ENCODE data around the gene MGMT.

The MGMT gene

DNA sequence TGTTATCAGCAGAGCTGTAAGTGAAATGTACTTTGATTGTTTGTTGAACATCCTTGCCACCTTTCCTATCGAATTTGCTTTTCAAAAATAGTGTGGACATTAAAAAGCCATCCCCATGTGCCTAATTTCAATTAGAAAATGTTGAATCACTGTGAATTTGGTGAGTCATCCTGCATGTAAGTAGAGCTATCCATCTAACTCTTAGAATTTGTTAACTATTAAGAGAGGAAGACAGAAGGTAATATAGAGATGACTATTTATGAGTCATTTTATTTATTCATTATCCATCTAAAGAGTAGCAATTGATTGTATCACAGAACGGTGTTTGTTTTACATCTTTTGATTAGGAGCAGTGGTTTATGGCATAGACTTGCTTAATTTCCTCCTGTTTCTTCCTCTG is 154.7 kb downstream of the MGMT start:
- no peak for DNase-seq (ENCODE audit: low read depth, low spot score)

DNA sequence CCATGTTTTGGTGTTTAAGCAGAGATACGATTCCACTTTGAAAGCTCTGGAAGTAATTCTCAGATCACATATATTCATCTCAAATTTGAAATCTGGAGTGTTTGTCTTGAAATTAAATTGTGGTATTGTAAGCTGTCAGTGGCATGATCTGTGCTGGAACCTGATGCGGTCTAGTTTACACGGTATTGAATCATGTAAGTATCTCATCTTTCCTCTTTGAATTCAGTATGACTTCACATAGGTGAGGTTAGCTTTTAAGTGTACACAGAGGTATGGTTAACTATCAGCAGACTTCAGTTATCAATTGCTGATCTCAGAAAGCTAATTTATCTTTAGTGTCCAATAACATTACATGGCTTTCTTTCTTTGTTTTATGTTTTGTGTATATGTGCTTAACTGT is 155.2 kb downstream of the MGMT start:
- no peak for DNase-seq (ENCODE audit: low read depth, low spot score)

DNA sequence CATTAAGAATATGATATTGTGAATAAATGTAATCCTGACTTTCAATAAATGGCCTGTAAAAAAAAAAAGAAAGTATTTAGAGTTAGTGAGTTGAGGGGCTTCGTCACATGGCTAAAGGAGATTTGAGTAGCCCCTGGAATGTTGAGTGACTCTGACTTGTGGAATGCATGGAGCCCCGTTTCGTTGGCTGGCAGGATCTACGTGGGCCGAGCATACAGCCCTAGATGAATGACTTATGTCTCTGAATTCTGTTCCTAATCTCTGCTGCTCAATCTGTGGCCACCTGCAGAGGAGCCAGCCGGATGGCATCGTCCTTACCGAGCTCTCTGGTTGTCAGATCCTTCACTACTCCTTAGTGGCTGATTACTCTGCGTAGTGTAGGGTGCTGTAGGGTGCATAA is 155.7 kb downstream of the MGMT start:
- no peak for DNase-seq (ENCODE audit: low read depth, low spot score)

DNA sequence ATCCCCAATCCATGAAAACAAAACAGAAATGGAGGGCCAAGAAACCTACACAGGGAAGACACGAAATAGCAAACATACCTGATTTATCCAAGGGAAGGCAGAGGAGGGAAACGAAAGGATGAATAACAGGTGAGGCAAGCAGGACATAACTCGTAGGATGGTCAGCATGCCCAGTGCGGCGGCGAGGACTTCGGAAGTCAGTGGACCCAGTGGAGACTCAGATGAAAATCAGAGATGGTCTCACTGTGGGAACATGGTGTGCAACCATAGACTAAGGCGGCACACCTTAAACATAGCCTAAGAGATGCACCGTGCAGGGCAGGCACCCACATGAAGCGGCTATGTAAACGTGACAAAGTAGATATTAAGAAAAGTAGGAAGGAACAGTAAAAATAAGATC is 157.5 kb downstream of the MGMT start:
- no peak for DNase-seq (ENCODE audit: low read depth, low spot score)

DNA sequence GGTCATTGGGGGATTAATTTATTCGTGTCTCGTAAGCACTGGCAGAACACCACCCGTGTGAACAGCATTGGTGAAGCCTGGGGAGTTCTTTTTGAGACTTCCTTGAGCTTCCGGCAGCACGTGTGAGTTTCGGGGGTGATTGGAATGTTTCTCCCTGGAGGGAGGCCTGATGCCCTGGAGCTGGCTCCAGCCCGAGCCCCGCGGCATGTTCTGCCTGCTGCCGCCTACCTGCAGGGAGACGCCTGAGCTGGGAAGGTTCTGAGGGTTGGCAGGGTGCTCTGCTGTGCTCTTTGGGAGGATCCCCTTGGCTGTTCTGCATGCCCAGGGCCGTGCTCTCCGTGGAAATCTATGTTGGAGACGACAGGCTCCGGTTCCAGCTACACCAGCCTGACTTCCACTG is 159.3 kb downstream of the MGMT start:
- no peak for DNase-seq (ENCODE audit: low read depth, low spot score)

DNA sequence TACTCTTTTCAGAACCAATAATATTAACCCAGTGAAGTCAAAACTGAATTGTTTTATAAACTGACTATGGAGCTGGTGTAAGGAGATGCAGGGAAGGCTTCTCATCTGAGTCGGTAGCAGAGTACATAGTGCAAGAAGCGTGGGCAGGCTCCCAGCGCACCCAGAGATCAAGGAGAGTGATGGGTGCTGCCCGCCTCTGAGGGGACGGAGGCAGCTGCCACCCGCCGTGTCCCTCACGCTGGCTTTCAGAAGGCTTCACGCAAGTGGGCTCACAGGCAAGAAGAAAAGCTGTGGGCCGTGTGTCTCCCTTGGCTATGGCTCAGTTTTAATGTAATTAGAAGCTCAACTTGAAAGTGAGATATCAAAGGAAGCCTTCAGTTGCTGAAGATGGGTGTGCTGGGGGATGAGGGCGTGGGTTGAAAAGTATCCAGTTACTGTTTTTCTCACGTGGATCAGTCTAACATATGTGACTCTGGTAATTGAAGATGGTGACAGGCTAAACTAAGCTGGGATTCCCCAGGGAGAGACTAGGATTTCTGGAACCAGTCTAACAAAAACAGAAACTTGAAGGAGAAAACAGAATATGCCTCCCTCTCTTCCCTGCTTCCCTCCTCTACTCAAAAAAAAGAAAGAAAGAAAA is 159.9 kb downstream of the MGMT start:
- no peak for DNase-seq (ENCODE audit: low read depth, low spot score)

DNA sequence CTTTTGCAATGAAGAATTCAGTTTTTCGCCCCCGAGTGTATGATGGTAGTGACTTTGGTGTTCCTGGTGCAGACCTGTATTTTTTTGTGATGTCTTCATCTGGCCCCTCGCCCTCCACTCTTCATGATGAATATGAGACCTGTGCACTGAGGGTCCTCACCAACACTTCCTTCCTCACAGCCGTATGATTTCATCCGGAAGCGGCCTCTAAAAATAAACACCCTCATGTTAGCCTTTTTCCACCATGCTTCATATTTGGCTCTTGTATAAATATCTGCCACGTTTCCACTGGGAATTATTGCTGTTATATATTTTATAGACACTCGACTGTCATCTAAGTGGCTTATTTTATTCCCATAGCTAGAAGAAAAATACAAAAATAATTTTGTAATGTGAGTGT is 160.4 kb downstream of the MGMT start:
- DNase-seq (ENCODE audit: low read depth, low spot score): no peak

DNA sequence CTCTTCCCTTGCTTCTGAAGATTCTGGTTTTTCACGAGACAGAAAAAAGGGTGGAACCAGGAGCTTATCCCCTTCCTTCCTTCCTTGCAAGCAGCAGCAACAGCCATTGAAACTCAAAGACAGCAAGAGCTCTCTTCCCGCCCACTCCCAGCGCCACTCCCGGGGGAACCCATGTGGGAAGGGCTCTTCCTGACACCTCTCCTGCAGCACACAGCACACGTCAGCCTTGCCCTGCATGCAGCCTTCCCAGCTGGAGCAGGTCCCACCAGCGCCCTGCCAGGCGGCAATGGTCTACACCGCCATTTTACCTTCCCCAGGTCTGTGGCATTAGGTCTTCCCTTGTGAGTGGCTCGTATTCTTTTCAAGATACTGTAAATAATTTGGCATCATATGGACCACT is 161.8 kb downstream of the MGMT start:
- DNase-seq (ENCODE audit: low read depth, low spot score): no peak

DNA sequence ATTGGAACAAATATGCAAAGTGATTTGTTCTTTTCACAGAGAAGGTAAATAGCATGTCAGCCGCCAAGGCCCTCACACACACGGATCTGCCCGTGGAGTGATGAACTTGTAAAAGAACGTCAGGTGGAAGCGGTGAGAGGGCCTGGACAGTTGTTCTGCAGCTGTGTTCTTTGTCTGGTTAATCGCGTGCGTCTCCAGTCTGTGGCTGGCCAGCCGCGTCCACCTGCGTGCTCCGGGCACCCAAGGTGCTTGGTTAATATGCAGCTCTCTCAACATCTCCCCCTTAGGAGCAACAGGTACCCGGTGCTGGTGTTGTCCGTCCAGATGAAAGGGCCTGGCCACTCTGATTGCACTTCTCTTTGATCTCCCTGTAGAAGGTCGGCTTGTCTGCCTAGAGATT is 162.9 kb downstream of the MGMT start:
- DNase-seq (ENCODE audit: low read depth, low spot score): no peak

DNA sequence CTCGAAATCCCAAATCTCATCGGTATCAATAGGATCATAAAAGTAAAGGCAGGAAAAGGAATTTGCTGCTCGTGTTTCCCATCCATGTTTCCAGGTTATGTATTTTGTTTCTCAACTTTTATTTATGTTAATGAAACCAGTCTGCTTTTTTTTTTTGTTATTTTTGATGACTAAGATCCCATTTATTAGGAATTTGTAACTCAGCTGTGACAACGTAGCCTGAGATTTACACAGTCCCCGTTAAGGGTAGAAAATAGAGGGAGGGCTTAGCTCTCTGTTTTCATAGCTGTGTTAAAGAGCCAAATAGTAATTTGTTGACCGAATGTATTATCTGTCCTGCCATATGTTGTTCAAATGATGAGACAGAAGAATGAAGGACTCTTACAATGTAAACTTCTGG is 164.0 kb downstream of the MGMT start:
- DNase-seq (ENCODE audit: low read depth, low spot score): no peak

DNA sequence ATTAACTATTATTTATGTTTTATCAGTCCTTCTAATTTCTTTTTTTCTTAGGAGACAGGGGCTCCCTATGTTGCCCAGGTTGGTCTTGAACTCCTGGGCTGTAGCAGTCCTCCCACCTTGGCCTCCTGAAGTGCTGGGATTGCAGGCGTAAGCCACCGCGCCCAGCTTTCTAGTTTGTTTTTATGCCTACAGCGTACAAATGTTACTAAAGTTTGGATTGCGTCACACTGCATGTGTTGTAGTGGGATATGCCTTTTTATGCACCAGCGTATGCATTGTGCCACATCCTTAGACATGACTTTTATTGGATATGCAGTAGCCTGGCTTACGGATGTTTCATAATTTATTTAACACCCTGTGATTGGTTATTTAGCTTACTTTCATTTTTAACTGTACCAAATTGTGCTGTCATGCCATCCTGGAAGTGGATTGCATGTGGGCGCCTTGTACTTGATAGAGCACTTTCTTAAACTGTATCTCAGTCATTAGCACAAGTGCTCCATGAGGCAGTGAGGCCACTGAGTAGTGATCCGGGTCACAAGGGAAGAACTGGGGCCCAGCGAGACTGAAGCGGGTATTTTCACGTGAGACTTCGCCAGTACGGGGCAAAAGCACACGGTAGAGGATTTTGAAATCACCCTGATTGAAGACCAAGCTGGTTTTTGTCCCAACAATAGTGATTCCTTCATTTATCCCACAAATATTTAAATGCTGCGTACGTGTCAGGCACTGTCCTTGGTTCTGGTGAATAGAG is 165.0 kb downstream of the MGMT start:
- no peak for DNase-seq (ENCODE audit: low read depth, low spot score)

DNA sequence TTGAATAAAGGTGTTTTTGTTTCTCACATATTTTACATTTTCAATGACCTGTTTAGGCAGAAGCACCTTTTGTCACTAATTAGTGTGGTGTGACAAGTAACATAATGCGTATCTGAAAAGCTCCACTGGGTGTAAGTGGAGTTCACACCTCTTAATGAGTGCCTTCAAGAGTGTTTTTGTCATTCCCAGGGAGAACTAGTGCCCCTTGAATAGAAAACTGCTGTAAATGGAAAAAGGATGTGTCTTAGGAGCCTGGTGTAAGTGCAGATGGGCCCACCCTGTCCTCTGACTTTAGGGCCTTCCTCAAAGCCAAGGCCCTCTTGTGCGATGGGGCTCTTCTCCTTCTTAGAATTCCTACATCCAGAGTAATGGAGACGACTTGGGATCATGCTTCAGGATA is 170.0 kb downstream of the MGMT start:
- no peak for DNase-seq (ENCODE audit: low read depth, low spot score)

DNA sequence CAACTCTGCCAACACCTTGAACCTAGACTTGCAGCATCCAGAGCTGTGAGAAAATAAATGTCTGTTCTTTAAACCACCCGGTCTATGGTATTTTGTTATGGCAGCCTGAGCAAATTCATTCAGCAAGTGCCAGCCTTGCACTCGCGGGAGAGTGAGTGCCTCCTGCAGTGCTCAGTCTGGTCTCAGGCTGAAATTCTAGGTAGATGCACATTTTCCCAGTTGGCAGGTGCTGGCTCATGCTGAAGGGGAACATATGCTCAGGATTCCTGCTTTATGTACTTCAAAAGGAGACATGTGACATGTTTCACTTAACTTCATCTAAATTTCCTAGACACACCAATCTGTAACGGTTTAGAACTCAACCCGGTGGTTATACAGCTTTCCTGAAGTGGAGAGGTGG is 170.8 kb downstream of the MGMT start:
- no peak for DNase-seq (ENCODE audit: low read depth, low spot score)

DNA sequence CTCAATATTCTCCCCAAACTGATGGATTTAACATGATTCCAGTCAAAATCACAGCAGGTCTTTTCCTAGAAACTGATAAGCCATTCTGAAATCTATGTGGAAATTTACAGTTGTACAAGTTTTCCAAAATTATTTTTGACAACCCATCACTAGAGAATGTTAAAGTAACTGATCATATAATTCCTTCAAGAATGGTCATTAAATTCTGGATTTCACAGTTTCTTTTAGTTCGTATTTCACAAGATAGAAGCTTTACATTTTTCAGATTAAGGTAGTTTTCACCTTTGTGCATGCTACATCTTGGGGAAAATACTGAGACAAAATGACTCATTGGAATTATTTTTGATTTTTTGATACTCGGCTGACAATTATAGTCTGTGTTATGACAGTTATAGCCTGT is 174.3 kb downstream of the MGMT start:
- no peak for DNase-seq (ENCODE audit: low read depth, low spot score)

DNA sequence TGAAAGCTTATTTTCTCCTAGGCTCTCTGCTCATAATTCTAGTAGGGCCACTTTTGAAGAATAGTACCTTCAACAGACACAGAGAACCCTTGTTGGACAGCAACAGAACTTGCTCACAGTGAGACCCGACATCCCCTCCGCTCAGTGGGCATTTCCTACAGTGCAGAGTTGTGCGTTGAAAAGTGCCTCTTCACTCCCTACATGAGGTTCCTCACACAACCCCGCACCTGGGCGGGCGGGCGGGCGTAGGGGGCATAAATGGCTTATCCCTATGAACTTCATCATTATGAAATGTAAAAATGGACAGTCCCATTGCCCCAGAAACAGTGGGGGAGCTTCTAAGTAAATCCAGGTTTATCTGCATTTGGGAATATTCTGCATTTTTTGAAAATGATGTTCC is 174.9 kb downstream of the MGMT start:
- no peak for DNase-seq (ENCODE audit: low read depth, low spot score)

DNA sequence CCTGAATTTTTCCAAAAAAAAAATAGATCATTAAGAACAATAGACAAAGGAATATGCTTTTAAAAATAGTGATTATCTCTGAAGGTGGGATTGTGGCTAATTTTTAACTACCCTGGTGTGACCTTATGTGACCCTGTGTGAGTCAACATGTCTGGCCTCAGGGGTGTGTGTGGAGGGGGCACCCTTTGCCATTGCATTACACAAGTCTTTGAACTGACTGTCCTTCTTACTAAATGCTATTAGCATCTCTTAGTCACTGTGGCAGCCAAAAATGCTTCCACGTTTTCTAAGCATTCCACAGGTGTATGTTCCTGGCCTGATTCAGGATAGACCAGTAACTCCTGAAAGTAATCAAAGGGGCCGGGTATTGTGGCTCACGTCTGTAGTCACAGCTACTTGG is 175.4 kb downstream of the MGMT start:
- DNase-seq (ENCODE audit: low read depth, low spot score): no peak

DNA sequence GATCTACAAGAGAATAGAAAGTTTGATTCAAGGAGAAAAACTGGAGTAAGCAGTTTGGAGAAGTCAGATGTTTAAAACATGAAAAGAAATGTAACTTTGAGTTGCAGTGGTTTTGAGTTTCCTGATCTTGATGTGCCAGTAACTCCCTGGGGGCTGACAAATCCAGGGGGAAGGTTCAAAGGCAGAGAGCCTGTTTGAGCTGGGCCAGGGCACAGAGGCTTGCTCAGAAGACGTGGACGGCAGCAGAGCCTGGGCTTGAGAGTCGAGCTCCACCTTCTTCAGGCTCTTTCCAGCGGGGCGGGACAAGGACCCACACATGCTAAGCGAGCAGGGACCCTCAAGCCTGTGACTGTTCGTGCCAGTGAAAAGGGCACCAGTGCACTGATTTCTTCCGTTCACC is 176.2 kb downstream of the MGMT start:
- no peak for DNase-seq (ENCODE audit: low read depth, low spot score)

DNA sequence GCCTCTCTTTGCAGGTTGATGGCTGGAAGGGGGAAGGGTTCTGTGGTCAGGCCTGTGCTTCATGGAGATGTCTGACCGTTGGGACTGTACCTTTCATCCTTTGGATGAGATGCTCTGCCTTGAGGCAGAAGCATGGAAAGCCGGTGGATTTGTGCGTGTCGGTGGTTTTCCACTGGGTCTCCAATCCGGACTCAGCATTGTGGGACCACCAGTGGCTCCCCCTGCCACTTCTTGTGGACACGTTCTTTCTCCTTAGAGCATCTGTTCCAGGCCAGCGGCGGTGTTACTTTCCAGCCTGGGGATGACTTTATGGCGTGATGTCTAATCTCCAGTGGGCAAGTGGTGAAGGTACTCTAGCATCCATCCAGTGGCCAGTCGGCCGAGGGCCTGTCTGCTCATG is 178.4 kb downstream of the MGMT start:
- no peak for DNase-seq (ENCODE audit: low read depth, low spot score)

DNA sequence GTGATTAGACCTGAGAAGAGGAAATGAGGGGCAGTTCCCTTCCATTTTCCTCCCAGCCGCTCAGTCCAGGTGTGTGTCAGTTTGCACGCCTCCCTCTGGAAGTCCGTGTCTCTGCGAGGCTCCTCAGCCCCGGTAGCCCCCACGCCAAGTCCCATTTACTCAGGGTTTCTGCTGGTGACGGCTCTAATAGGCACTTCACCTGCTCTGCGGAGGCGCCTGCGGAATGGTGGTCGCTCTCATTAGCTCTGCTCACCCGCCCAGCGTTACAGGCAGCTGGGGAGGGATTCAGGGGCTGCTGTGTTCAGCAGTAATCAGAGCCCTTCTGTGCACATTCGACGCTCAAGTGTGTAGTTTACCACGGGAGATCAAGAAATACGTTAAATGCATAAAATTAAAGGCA is 179.9 kb downstream of the MGMT start:
- no peak for DNase-seq (ENCODE audit: low read depth, low spot score)

DNA sequence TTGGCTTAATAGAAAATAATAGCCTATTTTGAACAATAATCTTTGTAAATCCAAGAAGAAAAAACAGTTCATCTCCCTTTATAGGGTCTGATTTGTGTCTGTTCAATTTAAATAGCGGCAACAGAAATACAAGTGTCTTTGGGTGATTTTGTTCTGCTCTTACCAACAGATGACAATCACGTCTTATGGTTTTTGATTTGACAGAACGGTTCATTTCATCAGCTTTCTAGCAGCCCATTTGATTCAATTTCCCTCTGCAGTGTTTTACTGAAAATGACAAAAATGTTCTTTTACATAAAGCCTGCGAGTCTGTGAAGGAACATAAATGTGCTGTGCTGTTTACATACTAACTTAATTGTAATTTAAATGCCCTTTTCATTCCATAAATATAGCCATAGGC is 180.5 kb downstream of the MGMT start:
- no peak for DNase-seq (ENCODE audit: low read depth, low spot score)

DNA sequence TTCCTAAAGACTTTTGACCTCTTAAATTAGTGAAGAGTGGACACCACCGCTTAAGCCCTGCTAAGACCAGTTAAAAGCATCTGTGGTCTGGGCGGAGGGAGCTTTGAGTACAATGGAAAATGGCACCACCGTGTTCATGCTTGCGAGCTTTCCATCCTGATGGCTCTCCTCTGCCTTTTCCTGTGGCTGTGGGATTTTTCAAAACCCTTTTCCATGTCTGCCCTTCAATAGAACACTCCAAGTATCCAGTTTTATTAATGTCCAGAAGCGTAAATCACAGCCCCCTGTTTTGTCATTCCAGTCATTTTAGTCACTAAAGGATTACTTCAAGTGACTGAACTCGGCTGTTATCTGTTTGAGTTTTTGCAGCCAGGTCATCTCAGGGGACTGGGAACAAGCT is 181.8 kb downstream of the MGMT start:
- no peak for DNase-seq (ENCODE audit: low read depth, low spot score)

DNA sequence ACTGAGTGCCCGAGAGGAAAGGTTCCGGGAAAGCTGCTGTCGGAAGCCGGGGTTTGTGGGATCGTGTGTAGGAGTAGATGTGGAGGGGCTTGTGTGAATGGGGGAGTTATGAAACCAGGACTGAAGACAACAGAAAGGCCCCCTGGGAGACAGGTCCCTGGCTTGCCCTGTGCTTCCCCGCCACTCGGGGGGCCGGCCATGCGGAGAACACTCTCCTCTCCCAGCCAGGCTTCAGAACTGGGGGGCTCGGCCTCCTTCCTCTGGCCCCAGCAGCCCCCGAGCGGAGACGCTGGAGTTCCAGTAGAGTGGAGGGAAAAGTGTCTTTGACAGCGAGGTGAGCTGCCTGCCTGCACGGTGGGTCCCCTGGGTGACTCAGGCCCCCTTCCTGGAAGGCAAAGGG is 185.0 kb downstream of the MGMT start:
- DNase-seq (ENCODE audit: low read depth, low spot score): no peak

DNA sequence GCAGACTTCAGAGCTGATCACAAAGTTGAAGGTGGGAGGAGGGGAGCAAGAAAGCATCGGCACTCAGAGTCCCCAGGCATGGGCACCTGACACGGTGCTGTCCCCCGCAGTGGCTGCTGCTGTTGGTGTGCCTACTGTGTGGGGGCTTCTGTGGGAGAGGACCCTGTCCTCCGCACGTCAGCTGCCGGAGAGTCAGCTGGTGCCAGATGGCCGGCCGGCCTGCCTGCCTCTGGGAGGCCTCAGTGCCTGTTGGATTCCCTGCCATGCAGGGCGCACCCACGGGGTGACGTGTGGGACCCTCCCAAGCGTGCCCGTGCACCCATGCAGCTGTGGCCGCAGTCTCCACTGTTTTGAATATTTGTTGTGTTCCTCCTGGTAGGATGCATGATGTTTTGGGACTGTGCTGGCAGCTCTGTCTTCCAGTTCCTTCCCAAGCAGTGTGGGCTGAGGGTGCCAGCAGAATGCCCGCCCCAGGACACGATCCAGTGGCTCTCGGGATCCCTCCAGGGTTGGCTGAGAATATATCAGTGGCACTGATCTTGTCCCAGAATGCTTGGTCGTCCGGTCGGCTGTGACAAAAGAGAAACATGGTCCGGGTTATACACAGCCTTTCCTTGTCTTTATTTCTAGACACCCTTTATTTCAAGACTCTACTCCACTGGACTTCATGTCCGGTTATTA is 185.6 kb downstream of the MGMT start:
- no peak for DNase-seq (ENCODE audit: low read depth, low spot score)
